HG03378 (cell line): ENCODE results near the gene MKNK2.

Experiments used
- ATAC-seq: cut with Tn5 transposase; IDR thresholded peaks from one replicate; pipeline ENCODE4 v1.9.1; 2021; ENCODE audit warnings: mild to moderate bottlenecking, moderate library complexity; ENCODE audit not compliant: unreplicated experiment

Gene MKNK2

GRCh38 chr19:2080336-2080988 is 29.4 kb upstream of the MKNK2 start:
- ATAC-seq = no peak

GRCh38 chr19:2079865-2080301 is 28.8 kb upstream of the MKNK2 start:
- no peak for ATAC-seq

GRCh38 chr19:2079076-2079864 is 28.2 kb upstream of the MKNK2 start:
- ATAC-seq = no peak

- no peak for ATAC-seq
Measured at GRCh38 chr19:2077833-2078619, 27.0 kb upstream of the MKNK2 start.

- no peak for ATAC-seq
Measured at GRCh38 chr19:2077398-2077797, 26.4 kb upstream of the MKNK2 start.

GRCh38 chr19:2076526-2076944 is 25.5 kb upstream of the MKNK2 start:
- no peak for ATAC-seq

- no peak for ATAC-seq
Measured at GRCh38 chr19:2072757-2073551, 21.9 kb upstream of the MKNK2 start.

- ATAC-seq = no peak
Measured at GRCh38 chr19:2070986-2071673, 20.1 kb upstream of the MKNK2 start.

GRCh38 chr19:2070436-2070827 is 19.4 kb upstream of the MKNK2 start:
- ATAC-seq = no peak

GRCh38 chr19:2064788-2065524 is 13.9 kb upstream of the MKNK2 start:
- no peak for ATAC-seq

GRCh38 chr19:2064395-2064787 is 13.3 kb upstream of the MKNK2 start:
- ATAC-seq = no peak

GRCh38 chr19:2063824-2064223 is 12.8 kb upstream of the MKNK2 start:
- no peak for ATAC-seq

- no peak for ATAC-seq
Measured at GRCh38 chr19:2062770-2063169, 11.7 kb upstream of the MKNK2 start.

- no peak for ATAC-seq
Measured at GRCh38 chr19:2062389-2062729, 11.3 kb upstream of the MKNK2 start.

GRCh38 chr19:2061495-2062388 is 10.7 kb upstream of the MKNK2 start:
- peak; percentile 78 for ATAC-seq

- ATAC-seq = peak; percentile 25
Measured at GRCh38 chr19:2060884-2061494, 9.9 kb upstream of the MKNK2 start.

GRCh38 chr19:2059422-2060201 is 8.6 kb upstream of the MKNK2 start:
- no peak for ATAC-seq
